Cerebellar cortex (tissue), 1 donor: Measurements from ENCODE around the gene RYR3.
"Not testable (repeated sequence)": the region's sequence is repeated elsewhere in the genome, so short reads cannot be mapped to it uniquely, and the experiment has no call there.

Experiments used
- DNase-seq: peaks from one replicate; pipeline ENCODE4 v3.0.0-alpha.2; 2015; ENCODE audit warnings: low spot score

RYR3 gene

DNA sequence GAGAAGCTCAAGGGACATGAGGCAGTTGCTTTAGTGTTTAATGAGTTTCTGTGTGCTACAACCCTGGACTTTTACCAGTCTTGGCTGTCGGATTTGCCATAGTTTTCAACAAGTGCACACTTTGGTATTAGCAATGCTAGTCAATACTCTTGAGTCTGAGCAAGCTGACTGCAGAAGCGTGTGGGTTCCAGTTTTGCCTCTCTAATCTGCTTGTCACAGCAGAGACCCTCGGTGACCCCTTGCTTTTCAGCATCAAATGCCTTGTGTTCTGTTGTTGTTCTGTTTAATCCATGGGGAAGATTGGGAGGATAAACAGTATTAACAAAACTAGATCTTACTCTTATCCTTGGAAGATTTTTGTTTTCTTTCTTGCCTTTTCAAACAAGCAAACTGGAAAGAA lies 463.2 kb downstream of the RYR3 start:
- no peak for DNase-seq

DNA sequence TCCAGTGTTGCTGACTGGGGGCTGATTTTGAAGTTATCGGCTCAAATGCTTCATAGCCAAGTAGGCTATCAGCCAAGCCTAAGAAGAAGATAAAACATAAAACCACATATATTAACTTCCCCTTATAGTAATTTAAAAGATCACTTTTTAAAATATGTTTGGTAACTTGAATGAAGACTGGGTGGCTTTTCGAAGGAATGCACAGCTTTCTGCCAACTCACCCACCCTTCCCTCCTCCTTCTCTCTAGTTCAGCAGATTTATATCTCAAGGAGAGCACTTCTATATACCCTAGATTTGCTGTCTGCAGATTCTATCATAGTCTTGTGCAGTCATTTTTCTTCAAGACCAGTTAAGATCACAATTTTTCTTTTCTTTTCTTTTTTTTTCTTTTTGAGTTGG lies 468.1 kb downstream of the RYR3 start:
- no peak for DNase-seq

DNA sequence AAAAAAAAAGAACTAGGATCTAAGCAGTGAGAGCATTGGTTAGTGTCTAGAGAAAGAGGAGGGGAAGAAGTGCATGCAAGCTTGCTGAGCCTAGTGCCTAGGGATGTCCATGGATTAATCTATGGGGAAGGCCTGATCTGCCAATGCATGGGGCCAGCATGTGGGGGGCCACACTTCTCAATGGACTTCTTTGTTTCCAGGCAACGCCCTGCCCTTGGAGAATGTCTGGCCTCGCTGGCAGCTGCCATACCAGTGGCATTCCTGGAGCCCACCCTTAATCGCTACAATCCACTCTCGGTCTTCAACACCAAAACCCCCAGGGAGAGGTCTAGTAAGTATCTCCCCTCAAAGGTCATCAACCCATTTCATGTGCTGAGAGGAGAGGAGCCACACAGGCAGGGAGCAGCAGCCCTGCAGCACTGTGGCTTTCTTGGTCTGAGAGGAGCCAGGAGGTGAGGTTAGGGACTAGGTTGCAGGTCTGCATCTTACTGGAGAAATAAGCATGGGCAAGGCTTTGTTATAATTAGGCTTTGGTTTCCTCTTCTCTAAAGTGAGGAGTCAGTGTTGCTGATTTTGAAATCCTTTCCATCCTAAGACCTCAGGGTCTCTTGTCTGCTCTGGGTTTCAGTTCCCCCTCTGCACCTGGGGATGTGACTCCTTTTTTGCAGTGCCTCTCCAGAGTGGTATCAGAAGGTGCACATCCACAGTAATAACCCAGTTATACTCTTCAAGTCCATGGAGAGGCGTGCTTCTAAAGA lies 469.4 kb downstream of the RYR3 start:
- DNase-seq: no peak

DNA sequence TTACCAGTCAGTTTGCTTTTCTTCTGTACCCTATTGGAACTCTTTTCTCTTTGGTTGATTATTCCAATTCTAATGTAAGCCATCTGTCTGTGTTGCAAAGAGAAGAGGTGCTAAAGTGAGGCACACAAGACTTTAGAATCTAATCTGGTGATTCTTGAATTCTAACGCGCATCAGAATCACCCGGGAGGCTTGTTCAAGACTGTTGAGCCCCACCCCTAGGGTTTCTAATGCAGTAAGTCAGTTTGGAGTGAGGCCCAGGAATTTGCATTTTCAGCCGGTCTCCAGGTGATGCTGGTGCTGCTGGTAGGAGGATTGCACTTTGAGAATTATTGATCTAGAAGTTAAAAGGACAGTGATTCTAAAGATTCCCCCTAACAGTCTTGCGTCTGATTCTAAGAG lies 472.2 kb downstream of the RYR3 start:
- DNase-seq: no peak

DNA sequence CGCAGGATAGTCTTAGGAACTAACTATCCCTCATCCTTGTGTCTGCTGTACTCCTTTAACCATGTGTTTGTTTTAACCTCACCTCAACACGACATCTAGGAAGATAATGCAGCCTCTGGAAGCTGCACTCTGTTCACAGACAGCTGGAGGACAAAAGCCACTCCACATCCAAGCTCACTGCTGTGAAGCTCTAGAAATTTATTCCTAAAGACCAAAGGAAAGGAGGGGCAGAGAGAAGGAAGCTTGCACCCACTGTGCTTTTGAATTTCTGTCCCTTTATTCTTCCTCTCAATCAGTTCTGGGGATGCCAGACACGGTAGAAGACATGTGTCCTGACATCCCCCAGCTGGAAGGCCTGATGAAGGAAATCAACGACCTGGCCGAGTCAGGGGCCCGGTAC lies 474.6 kb downstream of the RYR3 start:
- no peak for DNase-seq

DNA sequence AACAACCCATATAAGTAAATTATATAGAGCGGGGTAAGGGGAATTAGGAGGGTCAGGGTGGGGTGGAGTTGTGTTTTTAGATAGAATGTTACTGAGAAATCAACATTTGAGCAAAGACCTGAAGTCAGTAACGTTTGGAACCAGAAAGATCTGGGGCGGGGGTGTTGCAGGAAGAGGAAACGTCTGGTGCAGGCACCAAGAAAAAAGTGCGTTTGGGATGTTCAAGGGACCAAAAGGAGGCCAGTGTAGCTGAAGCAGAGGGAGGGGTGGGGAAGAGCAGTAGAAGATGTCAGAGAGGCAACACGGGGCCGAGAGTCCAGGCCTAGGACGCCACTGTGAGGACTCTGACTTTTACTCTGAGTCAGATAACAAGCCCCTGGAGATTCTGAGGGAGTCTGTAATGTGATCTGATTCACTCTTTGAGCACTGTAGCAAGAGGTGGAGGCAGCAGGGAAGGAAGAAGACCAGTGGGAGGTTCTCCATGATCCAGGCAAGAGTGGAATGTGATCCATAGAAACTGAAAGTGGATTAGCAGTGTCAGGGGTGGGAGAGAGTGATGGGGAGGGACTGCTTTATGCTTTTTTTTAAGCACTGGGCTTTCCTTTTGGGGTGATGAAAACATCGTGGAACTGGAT lies 478.3 kb downstream of the RYR3 start:
- no peak for DNase-seq

DNA sequence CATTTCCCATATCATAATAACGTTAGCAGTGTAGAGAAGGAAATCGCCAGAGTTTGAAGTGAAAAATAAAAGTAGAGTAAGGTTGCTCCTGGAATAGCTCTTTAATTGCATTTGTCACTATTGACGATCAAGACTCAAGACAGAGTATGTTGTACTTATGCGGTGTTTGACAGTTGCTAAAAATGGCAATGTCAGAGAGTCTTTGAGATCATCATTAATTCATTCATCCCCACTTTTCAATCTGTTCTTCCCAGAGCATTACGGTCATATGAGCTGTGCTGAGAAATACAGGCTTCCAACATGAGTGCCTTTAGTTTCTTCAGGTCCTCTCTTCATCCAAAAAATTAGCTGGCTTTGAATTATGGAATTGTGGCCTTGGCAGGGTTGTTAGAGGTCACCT lies 483.7 kb downstream of the RYR3 start:
- DNase-seq: no peak

DNA sequence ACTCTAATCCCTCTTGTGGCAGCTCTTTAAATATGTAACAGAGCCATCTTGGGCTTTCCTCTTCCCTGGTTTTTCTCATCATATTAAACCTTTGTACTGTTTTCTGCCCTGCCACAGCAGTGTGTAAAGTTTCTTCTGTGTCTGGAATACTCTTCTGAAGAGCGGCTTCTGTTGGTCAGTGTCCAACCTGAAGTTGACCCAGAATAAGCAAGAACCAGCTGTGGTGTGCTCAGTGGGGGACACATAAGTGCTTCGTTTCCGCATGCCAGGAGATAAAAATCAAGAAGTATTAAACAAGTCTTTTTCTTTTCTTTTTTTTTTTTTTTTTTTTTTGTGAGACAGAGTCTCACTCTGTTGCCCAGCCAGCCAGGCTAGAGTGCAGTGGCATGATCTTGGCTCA lies 484.3 kb downstream of the RYR3 start:
- no peak for DNase-seq

DNA sequence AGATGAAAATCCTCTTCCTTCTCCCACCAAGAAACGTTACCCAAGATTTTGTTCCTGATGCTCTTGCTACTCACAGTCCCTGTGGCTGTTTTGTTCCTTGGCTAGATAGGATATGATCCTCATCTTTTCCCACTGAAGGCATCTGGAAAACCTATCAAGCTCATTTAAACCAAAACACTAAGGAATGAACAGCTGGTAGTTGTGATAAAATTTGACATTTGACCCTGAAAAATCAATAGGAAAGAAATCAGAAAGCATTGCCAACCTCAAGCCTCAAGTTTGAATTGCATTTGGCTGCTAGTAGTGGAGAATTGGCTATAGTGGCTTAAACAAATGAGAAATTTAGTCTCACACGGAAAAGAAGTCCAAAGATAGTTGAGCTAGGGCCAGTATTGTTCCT lies 486.9 kb downstream of the RYR3 start:
- DNase-seq: no peak

DNA sequence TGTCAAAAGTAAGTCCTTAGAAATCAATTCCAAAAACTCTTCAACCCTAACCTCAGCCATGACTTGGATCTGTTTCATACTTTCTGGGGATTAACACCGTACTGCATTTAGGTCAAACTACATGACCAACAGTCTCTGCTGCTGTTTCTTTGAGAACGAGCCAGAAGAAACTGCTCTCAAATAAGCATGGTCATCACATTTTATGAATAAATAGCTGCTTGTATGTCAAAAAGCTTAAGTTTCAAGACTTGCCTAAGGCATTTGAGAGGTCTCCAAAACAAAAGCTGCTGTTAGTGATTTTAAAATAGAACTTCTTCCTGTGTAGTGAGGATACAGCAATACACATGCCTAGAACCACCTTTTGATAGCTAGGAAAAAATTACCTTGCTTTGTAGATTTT lies 491.2 kb downstream of the RYR3 start:
- no peak for DNase-seq

DNA sequence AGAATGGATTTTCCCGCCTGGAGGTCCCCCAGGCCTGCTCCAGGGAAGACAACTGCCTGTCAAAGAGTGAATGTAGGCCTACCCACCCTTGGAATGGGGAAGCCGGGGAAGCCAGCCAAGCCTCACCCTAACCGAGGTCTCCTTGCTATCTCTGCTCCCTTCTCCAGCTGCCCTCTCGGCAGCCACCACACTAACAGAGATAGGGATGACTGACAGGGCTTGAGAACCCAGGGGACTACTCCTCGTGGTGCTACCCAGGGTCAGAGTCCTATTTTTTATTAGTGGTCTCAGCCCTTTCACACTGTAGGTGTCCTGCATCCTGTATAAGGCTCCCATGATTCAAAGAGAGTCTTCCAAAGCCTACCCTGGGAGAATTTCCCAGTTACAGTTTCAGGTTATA lies 496.9 kb downstream of the RYR3 start:
- no peak for DNase-seq

DNA sequence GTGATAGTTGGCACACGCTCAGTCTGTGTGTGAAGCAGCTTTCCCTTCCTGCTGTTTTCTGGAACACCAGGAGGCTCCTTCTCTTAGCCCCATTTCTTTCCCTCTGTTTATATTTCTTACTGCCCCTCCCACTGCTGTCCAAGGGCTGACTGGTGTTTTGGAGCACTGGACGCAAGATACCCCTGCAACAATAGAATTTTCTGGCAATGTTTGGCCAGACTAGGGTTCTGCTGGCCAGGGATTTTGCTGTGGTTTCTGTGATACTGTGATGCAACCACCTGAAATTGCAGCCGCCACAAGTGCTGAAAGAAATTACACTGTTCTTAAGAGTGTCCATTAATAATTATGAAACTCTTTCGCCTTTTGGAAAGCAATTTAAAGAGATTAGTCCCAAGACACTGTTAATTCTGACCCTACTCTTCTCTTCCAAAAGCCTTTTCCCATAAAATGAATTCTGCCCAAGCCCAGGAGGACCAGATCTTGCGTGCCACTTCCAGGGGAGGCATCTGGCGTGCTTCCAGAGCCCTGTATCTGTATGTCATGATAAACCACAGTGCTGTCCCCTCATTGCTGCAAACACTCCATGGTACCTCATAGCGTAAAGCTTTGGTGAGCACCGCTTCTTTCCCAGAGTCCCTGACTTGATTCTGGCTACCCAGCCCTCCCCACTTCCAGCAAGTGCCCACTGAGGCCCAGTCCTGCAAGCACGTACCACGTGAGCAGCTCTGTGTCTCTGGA lies 498.1 kb downstream of the RYR3 start:
- no peak for DNase-seq

DNA sequence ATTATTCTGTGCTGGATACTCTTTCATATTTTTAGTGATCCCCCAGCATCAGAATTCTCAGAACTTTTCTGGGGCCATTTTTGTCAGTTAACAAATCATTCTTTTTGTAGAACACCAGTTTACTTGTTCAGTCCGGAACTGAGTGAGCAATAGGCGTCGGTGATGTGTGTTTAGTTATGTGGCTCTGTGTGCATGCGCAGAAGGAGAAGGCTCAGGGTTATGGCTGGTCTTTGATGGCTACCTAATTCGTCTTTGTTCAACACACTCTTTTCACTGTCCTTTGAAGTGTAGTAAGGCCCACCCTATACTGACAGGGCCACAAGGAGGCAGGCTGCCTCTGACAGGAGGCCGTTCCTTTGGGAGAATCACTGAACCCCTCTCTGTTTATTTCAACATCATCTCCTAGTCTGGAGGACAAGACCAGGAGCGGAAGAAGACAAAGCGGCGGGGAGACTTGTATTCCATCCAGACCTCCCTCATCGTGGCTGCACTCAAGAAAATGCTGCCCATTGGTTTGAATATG lies 499.4 kb downstream of the RYR3 start:
- DNase-seq: no peak

DNA sequence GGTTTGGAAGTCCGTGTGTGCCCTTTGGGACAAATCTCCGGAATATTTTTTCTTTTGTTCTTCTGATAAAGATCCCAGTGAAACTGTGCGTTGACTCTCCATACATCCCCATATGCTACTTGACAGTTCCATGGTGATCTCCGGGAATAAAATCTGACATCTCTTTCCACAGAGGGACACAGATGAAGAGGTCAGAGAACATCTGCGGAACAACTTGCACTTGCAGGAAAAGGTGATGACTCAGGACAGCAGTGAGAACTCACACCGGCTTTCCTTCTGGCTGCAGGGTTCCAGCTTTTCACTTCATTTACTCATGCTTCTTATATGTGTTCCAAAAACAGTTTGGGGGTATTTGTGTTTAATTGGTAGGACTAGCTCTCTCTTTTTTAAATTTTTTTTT lies 500.0 kb downstream of the RYR3 start:
- DNase-seq: no peak

DNA sequence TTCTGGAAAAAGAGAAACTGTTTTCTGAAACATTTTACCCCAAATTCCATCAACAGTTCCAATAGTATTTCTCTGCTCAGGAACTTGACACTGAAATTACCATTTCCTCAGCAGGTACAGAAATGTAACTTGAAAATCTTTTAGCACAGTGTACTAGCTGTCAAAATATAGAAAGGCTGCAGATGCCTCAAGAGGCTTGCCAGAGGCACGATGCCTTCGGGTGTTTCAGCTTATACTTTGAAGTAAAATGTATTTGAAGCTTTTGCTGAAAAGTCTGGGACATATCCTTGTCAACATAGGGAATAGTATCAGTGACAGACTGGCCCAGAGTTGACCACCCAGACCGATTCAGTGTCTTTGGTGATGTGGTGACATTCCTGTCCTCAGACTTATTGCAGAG lies 503.1 kb downstream of the RYR3 start:
- no peak for DNase-seq

DNA sequence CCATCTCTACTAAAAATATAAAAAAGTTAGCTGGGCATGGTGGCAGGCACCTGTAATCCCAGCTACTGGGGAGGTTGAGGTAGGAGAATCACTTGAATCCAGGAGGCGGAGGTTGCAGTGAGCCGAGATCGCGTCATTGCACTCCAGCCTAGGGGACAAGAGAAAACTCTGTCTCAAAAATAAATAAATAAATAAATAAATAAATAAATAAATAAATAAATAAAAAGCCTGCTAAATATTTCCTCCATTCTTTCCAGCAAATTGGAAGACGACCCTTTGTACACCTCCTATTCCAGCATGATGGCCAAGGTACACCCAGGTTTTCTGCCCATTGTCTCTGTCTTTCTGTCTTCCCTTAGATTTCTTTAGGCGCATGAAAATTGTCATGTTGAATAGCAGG lies 508.7 kb downstream of the RYR3 start:
- DNase-seq: not testable (repeated sequence)

DNA sequence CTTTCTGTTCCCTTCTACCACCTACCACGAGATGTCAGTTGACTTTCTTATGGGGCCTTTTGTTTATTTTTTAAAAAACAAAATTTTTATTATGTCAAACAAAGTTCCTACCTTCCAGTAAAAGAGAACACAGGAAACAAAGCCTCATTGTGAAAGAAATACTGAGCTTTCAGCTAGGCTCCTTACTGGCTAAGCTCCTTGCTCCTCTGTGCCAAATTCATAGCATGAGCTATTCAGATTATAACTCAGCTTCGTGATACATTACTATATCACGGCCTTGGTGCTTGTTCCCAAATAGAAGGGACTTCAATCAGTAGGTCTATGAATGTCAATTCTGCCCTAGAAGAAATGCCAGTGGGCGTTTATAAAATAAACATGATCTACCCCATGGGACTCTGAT lies 511.7 kb downstream of the RYR3 start:
- no peak for DNase-seq

DNA sequence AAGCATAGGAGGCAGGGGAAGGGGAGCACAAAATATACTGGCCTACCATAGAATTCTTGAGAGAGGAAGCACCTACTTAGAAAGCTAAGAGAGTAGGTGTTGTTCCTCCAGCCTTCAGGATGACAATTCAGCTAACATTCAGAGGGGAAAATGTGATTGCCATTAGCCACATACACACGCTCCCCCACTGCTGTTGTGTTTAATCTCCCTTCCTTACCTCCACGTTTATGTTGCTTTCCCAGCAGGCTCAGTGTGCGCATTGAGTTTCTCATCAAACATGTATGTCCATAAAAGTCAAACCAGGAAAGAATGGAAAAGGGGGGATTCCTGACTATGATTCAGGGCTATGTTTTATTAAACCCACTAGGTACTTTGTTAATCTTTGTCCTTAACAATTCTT lies 512.4 kb downstream of the RYR3 start:
- DNase-seq: no peak

DNA sequence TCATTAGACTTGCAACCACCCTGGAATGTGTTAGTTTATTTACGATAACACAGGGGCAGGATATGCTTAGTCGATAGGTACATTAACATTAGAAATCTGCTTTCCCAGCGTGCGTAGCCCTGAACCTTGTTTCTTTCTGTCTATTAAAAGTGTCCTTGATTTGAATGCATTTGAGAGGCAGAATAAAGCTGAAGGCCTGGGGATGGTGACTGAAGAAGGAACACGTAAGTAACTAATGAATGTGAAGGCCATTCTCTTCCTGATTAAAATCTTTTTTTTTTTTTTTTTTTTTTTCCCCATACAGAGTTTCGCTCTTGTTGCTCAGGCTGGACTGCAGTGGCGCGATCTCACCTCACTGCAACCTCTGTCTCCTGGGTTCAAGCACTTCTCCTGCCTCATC lies 514.7 kb downstream of the RYR3 start:
- no peak for DNase-seq

DNA sequence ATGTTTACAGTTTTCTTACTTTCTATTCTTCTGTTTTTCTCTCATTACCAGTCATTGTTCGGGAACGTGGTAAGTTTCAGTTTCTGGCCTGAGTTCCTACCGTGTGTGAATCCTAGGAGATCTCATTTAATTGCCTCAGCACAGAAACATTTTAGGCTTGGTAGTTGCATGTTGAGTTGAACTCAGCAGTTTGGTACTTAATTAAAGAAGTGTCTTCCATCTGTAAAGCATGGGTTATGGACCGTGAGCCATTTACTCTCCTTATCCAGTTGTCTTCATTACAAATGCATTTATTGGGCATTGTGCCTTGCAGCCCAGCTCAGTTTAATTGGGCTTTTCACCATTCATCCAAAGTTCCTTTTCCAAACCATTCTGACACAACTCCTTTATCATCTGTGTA lies 515.4 kb downstream of the RYR3 start:
- no peak for DNase-seq

DNA sequence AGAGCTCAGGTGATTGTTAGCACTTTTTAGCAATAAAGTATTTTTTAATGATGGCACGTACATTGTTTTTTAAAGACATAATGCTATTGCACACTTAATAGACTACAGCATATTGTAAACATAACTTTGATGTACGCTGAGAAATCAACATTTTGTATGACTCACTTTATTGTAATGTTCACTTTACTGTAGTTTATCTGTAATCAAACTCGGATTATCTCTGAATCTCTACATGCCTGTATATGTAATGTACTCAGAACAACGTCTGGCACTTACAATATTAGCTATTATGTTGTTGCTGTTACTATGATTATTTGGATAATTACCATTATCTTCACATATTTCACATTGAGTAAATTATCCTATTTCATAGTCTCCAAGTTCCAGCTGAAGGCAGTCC lies 519.6 kb downstream of the RYR3 start:
- DNase-seq: no peak

DNA sequence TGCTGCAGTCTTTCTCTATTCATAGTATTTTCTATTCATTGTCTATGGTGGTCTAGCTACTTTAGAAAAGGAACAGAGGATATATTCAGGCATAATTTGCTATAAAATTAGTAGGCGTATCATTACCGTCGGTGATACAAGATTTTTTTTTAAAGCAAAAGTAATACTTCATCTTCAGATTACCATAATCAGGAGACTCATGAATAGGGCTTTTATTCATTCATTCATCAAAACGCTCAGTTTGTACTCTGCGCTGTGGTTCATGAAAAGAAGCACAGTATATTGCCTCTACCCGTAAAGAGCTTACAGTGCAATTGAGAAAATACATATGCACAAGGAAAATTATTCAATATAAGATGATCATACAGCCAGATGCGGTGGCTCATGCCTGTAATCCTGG lies 520.9 kb downstream of the RYR3 start:
- DNase-seq: no peak
